Activated naive CD4-positive, alpha-beta T cell treated with anti-CD3 and anti-CD28 coated beads, Interleukin-2, amount 50 U/mL, for 24 hours (primary cell): Measurements from ENCODE around the gene RD3L.

Source experiments
- H3K27ac Mint-ChIP-seq: one replicate; pipeline ENCODE4 v1.8.0; 2021; ENCODE audit warnings: mild to moderate bottlenecking, mixed read lengths
- H3K27me3 Mint-ChIP-seq: one replicate; pipeline ENCODE4 v1.8.0; 2021; ENCODE audit warnings: mixed read lengths
- H3K36me3 Mint-ChIP-seq: one replicate; pipeline ENCODE4 v1.8.0; 2021; ENCODE audit warnings: mixed read lengths
- H3K4me1 Mint-ChIP-seq: one replicate; pipeline ENCODE4 v1.8.0; 2021; ENCODE audit warnings: mixed read lengths
- H3K4me3 Mint-ChIP-seq: one replicate; pipeline ENCODE4 v1.8.0; 2021; ENCODE audit warnings: mild to moderate bottlenecking, mixed read lengths
- H3K9me3 Mint-ChIP-seq: one replicate; pipeline ENCODE4 v1.8.0; 2021; ENCODE audit warnings: mixed read lengths

The RD3L gene

DNA sequence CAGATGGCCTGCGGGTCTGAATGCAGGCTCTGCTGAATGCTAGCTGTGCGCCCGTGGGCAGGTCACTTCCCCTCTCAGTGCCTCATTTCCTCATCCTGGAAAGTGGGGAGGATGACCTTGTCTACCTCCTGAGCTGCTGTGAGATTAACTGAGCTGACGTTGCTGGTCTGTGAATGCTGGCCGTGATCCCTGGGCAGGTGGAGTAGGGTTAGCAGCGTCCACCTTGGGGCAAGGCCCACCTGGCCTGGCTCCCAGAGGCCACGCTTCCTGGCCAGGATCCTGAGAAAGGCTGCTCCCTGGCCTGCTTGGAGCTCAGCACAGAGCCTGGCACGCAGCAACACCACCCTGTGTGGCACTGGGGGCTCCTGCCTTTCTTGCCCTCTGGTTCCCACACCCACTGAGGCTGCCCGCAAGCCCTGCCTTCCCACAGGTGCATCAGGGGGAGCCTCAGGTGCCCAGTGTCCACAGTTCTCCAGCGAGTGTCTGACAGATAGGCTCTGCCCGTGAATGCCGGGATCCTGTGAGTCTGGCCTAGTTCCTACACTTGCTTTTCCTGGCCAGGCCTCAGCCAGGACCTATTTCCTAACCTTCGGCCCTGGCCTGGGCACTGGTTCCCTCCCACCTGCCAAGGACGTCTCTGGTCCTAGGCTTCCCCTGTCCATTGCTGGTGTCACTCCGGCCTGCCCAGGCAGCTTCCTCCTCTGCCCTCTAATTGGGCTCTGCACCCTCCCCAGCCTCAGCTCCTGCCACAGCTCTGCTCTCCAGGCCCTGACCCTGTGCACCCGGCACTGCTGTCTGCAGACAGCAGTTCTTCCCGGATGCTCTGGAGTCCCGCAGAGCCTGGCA, 51.3 kb downstream of the RD3L start:
- no peaks in the 10 kb centered on the region for H3K4me1 Mint-ChIP-seq
- no peak overlapping the region for H3K27ac Mint-ChIP-seq
- no peaks in the 10 kb centered on the region for H3K36me3 Mint-ChIP-seq
- H3K4me3 Mint-ChIP-seq = no peak overlapping the region
- H3K27me3 Mint-ChIP-seq = no peaks in the 10 kb centered on the region
- no peaks in the 10 kb centered on the region for H3K9me3 Mint-ChIP-seq
